Activated T-helper 1 cell treated with anti-CD3 and anti-CD28 coated beads, Interleukin-12 subunit alpha, Interleukin-12 subunit beta, Interleukin-2, Interleukin-4 antibody, amounts not matched to agents 30 ng/mL and 10 ng/mL and 1 ng/mL, durations not matched to agents 14 hours and 24 hours and 36 hours (primary cell): ENCODE results near the gene MAP2K5. TPM values are rescaled to one million over a fixed set of nuclear protein-coding genes. Genes with fewer than 3 reads are reported as not detected.

ENCODE experiments used
- DNase-seq: peaks from one replicate; pipeline ENCODE4 v3.0.0; 2021; ENCODE audit warnings: low spot score
- H3K27ac Mint-ChIP-seq: one replicate; pipeline ENCODE4 v1.8.0; 2021; ENCODE audit warnings: mild to moderate bottlenecking, mixed read lengths
- H3K27me3 Mint-ChIP-seq: one replicate; pipeline ENCODE4 v1.8.0; 2022; ENCODE audit warnings: mild to moderate bottlenecking, moderate library complexity, mixed read lengths; ENCODE audit not compliant: insufficient read depth
- H3K36me3 Mint-ChIP-seq: one replicate; pipeline ENCODE4 v1.8.0; 2021; ENCODE audit warnings: low read depth, mixed read lengths
- H3K4me1 Mint-ChIP-seq: one replicate; pipeline ENCODE4 v1.8.0; 2021; ENCODE audit warnings: low read depth, mixed read lengths
- H3K4me3 Mint-ChIP-seq: one replicate; pipeline ENCODE4 v1.8.0; 2021; ENCODE audit warnings: mild to moderate bottlenecking, moderate library complexity, mixed read lengths
- H3K9me3 Mint-ChIP-seq: one replicate; pipeline ENCODE4 v1.8.0; 2021; ENCODE audit warnings: mixed read lengths
- intact Hi-C: fragments of 100-400 bp; cut with micrococcal nuclease; formaldehyde crosslinking; loops from one replicate; pipeline ENCODE4 v1.15.1; 2024
- total RNA-seq: library from RNA; stranded (reverse); gene quantifications from 2 replicates; pipeline ENCODE4 v1.2.3, GENCODE V29; 2022

MAP2K5 gene
- total RNA-seq, 1 donor from 2014 or later, result 22.1 TPM

DNA sequence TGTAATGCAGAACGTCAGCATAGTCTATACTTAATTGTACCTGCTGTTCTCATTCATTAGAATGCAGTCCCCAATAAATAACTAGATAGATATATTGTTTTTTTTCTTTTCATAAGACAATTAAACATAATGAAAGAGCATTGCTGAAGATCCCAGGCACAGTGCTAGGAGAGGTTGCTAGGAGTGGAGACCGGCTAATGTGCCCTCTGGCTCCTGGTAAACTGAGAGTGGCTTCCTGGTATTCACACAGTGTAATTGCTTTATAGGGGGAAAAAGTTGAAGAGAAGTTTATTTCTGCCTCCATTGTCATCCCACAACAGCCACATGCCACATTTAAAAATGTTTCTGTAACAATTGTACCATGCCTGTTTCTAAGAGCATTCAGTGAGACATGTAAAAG lies 135.6 kb downstream of the MAP2K5 start:
- no peaks in the 10 kb centered on the region for H3K27me3 Mint-ChIP-seq
- peaks cover 10% of the 10 kb centered on the region for H3K36me3 Mint-ChIP-seq
- H3K4me1 Mint-ChIP-seq, result no peaks in the 10 kb centered on the region
- DNase-seq, result no peak
- H3K4me3 Mint-ChIP-seq, result no peak overlapping the region
- peaks cover under 1% of the 10 kb centered on the region for H3K9me3 Mint-ChIP-seq
- intact Hi-C loops, result no loop called here
- no peak overlapping the region for H3K27ac Mint-ChIP-seq

DNA sequence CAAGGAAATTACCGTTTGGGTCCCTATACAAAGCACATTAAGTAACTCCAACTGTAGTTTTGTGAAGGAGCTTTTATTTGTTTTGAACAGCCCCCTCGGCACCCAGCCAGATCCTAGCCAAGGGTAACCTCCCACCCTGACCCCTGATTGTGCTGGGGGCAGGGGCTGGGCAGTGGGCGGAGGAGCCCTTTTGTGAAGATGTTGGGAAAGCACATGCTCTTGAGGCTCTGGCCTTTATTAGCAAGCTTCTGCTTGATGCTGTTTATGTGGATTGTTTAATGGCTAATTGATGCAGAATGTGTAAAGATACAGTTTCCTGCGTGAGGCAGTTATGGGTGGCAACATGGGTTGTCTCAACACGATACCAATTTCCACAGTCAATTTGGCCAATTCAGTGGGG lies 136.5 kb downstream of the MAP2K5 start:
- H3K4me1 Mint-ChIP-seq, result no peaks in the 10 kb centered on the region
- no peak for DNase-seq
- peaks cover 5% of the 10 kb centered on the region for H3K9me3 Mint-ChIP-seq
- no peak overlapping the region for H3K4me3 Mint-ChIP-seq
- H3K27me3 Mint-ChIP-seq, result no peaks in the 10 kb centered on the region
- H3K27ac Mint-ChIP-seq, result no peak overlapping the region
- intact Hi-C loops, result no loop called here
- H3K36me3 Mint-ChIP-seq, result peaks cover 10% of the 10 kb centered on the region

DNA sequence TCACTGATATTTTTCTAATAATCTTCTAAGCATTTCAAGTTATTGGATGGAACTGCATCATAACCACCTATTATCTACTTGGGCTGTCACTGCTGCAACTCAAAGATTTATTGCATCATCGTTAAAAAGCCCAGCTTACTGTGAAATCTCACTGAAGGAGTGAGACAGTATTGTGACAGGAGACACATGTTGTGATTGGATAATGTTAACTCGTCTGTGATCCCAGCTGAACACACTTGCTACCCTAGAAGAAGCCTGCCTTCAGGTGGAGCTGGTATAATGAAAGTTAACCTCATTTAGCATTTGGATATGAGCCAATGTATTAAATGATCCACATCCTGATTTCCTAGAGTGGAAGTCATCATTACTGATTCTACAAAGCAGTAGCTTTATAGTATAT lies 138.1 kb downstream of the MAP2K5 start:
- no peak overlapping the region for H3K27ac Mint-ChIP-seq
- intact Hi-C loops, result loop anchor here (5.0 kb wide), 1 partner anchor 142 kb away; no protein-coding TSS in a partner anchor
- no peaks in the 10 kb centered on the region for H3K4me1 Mint-ChIP-seq
- H3K4me3 Mint-ChIP-seq, result no peak overlapping the region
- H3K27me3 Mint-ChIP-seq, result no peaks in the 10 kb centered on the region
- H3K36me3 Mint-ChIP-seq, result peaks cover 14% of the 10 kb centered on the region
- no peak for DNase-seq
- H3K9me3 Mint-ChIP-seq, result peaks cover 21% of the 10 kb centered on the region

DNA sequence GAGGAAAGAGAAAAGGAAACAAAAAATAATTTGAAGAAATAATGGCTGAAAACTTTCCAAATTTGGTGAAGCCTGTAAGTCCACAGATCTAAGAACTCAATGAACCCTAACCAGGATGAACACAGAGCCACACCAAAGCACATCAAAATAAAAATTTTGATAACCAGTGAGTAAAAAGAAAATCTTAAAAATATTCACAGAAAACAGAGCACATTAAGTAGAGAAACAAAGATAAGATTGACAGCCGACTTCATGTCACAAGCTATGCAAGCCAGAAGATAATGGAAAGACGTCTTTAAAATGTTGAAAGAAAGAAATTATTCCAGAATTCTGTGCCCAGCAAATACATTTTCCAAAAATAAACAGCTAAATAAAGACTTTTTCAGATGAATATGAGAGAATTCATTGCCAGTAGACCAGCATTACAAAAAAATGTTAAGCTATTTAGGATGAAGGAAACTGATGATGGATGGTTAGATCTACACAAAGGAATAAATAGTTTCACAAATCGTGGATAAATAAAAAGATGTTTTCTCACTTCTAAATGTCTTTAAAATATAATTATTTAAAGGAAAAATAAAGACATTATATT lies 142.6 kb downstream of the MAP2K5 start:
- no peak overlapping the region for H3K4me3 Mint-ChIP-seq
- no peak overlapping the region for H3K27ac Mint-ChIP-seq
- H3K36me3 Mint-ChIP-seq, result peaks cover 8% of the 10 kb centered on the region
- no peak for DNase-seq
- intact Hi-C loops, result no loop called here
- no peaks in the 10 kb centered on the region for H3K27me3 Mint-ChIP-seq
- H3K4me1 Mint-ChIP-seq, result no peaks in the 10 kb centered on the region
- H3K9me3 Mint-ChIP-seq, result peaks cover 26% of the 10 kb centered on the region

DNA sequence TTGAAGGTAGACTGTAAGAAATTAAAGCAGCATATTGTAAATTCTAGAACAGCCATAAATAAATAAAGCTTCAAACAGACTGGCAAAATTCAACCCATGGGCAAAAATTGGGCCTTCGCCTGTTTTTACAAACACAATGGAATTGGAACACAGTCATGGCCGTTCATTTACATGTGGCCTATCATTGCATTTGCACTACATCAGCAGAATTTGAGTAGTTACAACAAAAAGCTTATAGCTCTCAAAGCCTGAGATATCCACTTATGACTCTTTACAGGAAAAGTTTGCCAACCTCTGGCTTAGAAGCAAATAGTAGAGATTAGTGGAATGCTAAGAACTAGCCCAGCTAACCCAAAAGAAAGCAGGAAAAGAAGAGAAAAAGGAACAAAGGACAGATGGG lies 143.2 kb downstream of the MAP2K5 start:
- Mint-ChIP-seq H3K9me3 (peaks cover 26% of the 10 kb centered on the region), H3K27ac (no peak overlapping the region), H3K36me3 (peaks cover 6% of the 10 kb centered on the region), H3K27me3 (no peaks in the 10 kb centered on the region), H3K4me3 (no peak overlapping the region), H3K4me1 (no peaks in the 10 kb centered on the region)
- intact Hi-C loops, result no loop called here
- DNase-seq, result no peak

DNA sequence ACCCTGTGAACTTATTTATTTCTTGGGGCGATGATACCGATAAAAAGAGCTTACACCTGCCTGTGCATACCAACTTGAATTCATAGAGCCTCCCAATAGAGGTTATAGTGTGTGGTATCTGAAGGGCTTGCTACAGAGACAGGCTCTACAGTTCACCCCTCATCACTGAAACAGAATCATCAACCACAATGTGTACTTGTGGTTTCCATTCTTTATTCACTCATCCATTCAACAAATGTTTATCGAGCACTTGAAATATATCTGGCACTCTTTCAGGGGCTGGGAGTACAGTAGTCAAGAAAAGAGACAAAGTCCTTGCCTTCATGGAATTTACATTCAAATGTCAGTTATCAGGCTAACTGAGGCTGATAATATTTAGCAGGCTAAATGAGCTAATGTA lies 148.4 kb downstream of the MAP2K5 start:
- H3K27me3 Mint-ChIP-seq, result no peaks in the 10 kb centered on the region
- no peaks in the 10 kb centered on the region for H3K4me1 Mint-ChIP-seq
- no peak for DNase-seq
- H3K9me3 Mint-ChIP-seq, result peaks cover 2% of the 10 kb centered on the region
- peaks cover 10% of the 10 kb centered on the region for H3K36me3 Mint-ChIP-seq
- no peak overlapping the region for H3K4me3 Mint-ChIP-seq
- intact Hi-C loops, result no loop called here
- H3K27ac Mint-ChIP-seq, result no peak overlapping the region

DNA sequence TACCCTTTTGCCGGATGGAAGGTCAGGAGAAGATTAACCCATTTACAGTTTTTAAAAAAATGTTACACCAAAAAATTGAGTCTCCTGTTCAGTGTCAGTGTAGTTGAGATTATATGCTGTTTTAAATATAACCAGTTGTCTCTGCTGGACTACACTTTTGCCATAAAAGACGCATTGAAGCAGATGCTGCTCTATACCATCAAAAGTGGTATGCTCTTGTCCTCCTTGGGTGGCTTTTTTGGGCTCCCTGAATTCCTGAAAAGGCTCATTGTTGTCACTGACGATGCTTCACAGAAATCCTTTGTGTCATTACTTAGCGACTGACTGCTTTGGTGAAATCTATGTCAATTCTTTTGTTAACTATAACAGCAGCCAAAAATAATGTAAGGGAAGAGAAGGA lies 148.9 kb downstream of the MAP2K5 start:
- no peak for DNase-seq
- Mint-ChIP-seq H3K9me3 (no peaks in the 10 kb centered on the region), H3K27ac (no peak overlapping the region), H3K4me1 (no peaks in the 10 kb centered on the region), H3K4me3 (no peak overlapping the region), H3K36me3 (peaks cover 10% of the 10 kb centered on the region), H3K27me3 (no peaks in the 10 kb centered on the region)
- intact Hi-C loops, result no loop called here

DNA sequence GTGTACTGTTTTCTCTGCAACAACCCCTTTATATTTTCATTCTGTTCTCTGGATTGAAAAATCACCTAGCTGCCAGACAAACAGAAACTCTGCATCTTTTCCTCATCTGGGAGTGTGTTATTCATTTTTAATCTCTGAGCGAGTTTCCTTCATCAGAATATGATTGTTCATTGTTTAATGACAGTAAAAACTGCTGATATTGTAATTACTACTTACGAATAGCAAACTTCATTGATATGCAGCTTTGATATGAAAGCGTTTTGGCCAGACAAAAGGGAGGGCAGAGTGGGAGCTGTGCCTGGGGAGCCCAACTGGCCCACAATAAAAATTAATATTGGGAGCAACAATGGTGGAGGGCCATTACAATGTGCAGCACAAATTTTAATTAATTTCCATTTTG lies 150.1 kb downstream of the MAP2K5 start:
- intact Hi-C loops, result no loop called here
- H3K9me3 Mint-ChIP-seq, result no peaks in the 10 kb centered on the region
- H3K27me3 Mint-ChIP-seq, result no peaks in the 10 kb centered on the region
- no peak for DNase-seq
- no peak overlapping the region for H3K27ac Mint-ChIP-seq
- H3K4me3 Mint-ChIP-seq, result no peak overlapping the region
- peaks cover 10% of the 10 kb centered on the region for H3K36me3 Mint-ChIP-seq
- H3K4me1 Mint-ChIP-seq, result no peaks in the 10 kb centered on the region

DNA sequence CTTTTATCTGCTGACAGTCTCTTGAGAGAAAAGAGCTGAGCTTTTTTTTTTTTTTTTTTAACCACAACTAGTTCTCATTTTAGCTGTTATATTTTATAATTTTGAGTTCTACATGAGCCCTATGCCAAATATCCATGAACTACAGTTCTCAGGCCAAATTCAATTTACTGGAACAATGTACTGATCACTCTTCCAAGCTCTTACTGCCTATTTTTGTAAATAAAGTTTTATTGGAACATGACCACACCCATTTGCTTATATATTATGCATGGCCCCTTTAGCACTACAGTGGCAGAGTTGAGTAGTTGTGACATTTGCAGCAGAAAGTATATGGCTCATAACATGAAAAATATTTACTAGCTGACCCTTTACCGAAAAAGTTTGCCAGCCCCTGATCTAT lies 153.6 kb downstream of the MAP2K5 start:
- no peak overlapping the region for H3K27ac Mint-ChIP-seq
- no peak overlapping the region for H3K4me3 Mint-ChIP-seq
- no peaks in the 10 kb centered on the region for H3K9me3 Mint-ChIP-seq
- H3K36me3 Mint-ChIP-seq, result peaks cover 10% of the 10 kb centered on the region
- intact Hi-C loops, result no loop called here
- H3K4me1 Mint-ChIP-seq, result no peaks in the 10 kb centered on the region
- no peaks in the 10 kb centered on the region for H3K27me3 Mint-ChIP-seq
- no peak for DNase-seq

DNA sequence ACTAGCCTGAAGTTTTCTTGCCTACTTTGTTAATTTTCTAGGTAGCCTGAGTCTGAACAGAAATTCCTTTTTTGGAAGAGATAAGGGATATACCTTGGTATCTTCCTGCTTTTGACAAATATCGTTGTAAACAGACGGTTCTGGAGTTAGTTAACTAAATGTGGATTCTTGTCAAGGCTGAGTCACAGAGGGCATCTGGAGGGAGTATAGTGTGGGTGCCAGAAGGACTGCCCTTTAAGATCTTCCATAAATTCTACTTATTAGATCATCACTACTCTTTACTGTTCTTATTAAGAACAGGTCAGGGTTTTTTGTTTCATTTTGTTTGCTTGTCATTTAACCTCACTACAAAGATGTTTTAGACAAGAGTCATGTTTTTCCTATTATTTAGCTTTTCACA lies 157.5 kb downstream of the MAP2K5 start:
- H3K9me3 Mint-ChIP-seq, result no peaks in the 10 kb centered on the region
- H3K4me1 Mint-ChIP-seq, result no peaks in the 10 kb centered on the region
- DNase-seq, result no peak
- H3K27me3 Mint-ChIP-seq, result no peaks in the 10 kb centered on the region
- H3K4me3 Mint-ChIP-seq, result no peak overlapping the region
- intact Hi-C loops, result no loop called here
- no peak overlapping the region for H3K27ac Mint-ChIP-seq
- H3K36me3 Mint-ChIP-seq, result peaks cover 2% of the 10 kb centered on the region

DNA sequence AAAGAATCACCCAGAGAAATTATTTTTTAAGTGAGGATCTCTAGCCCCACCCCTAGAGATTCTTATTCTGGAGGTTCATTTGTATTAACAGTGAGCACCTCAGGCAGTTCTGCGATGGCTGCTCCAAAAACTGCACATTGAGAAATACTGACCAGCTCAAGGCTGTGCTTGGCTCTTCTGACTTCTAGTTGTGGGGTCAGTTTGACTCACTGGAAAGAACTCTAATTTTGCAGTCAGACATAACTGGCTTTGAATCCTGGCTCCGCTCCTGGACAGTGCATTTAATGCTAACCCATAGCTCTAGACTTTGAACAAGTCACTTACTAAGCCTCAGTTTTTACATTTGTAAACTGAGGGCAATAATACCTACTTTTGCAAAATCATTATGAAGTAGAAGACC lies 159.2 kb downstream of the MAP2K5 start:
- Mint-ChIP-seq H3K4me3 (no peak overlapping the region), H3K27me3 (no peaks in the 10 kb centered on the region), H3K36me3 (peaks cover 4% of the 10 kb centered on the region), H3K27ac (no peak overlapping the region), H3K9me3 (no peaks in the 10 kb centered on the region), H3K4me1 (no peaks in the 10 kb centered on the region)
- intact Hi-C loops, result no loop called here
- no peak for DNase-seq

DNA sequence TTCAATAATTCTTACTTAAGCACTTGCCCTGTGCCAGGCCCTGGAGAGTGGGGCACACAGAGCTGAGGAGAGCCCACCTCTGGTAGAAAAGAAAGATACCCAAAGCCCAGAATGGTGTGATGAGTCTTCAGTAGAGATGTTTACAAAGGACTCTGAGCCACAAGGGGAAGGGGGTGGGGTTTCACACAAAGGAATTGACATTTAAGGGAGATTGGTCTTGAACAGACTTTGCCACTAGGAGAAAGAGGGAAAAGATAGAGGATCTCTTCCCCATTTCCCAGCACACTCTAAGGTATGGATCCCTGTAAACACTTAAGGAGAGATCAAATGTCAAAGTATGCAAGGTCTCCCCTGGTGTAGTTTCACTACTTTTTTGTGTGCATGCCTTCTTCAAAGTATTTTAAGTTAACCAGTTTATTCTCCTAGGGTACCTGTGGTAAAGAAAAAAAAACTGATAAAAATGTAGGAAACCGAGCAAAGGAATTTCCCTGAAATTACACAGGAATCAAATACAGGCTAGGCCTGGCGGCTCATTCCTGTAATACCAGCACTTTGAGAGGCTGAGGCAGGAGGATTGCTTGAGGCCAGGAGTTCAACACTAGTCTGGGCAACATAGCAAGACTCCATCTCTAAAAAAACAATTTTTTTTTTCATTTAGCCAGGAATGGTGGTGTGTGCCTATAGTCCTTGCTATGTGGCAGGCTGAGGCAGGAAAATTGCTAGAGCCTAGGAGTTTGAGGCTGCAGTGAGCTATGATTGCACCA lies 165.2 kb downstream of the MAP2K5 start:
- no peaks in the 10 kb centered on the region for H3K4me1 Mint-ChIP-seq
- no peak for DNase-seq
- H3K36me3 Mint-ChIP-seq, result peaks cover 8% of the 10 kb centered on the region
- H3K4me3 Mint-ChIP-seq, result no peak overlapping the region
- no peak overlapping the region for H3K27ac Mint-ChIP-seq
- no peaks in the 10 kb centered on the region for H3K9me3 Mint-ChIP-seq
- no peaks in the 10 kb centered on the region for H3K27me3 Mint-ChIP-seq
- intact Hi-C loops, result no loop called here

DNA sequence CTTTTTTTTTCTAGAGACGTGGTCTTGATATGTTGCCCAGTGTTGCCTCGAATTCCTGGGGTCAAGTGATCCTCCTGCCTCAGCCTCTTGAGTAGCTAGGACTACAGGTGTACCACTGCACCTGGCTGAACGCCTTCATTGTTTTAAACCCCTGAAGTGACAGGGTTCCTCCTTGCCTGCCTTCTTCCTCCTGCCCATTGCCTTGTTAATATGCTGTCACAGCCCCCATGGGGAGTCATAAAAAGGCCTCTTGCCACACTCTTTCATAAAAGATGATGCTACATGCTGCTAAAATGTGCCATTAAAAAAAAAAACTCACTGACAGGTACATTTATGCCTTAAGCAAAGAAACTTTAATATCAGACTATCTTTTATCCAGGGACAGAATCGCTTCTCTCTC lies 166.0 kb downstream of the MAP2K5 start:
- Mint-ChIP-seq H3K27ac (no peak overlapping the region), H3K4me1 (no peaks in the 10 kb centered on the region), H3K27me3 (no peaks in the 10 kb centered on the region), H3K9me3 (no peaks in the 10 kb centered on the region), H3K36me3 (peaks cover 8% of the 10 kb centered on the region), H3K4me3 (no peak overlapping the region)
- DNase-seq, result no peak
- intact Hi-C loops, result no loop called here

DNA sequence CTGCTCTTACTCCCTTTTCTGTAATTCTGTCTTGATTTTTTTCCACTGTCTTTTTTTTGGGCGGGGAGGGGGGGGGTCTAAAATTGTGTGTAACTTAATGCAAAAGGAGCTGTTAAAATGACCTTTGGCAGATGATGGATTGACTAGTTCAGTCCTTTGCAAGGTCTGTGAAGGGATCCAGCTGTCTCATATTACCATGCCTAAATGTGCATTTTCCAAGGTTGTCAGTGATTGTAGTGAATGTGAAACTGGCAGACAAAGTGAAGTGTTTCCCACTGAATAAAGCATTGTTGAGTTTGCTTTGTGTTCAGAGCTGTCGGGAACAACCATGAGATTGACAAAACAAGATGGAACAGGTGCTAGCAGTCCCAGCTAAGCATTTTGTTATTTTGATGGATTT lies 172.7 kb downstream of the MAP2K5 start:
- no peaks in the 10 kb centered on the region for H3K27me3 Mint-ChIP-seq
- H3K4me1 Mint-ChIP-seq, result no peaks in the 10 kb centered on the region
- no peaks in the 10 kb centered on the region for H3K9me3 Mint-ChIP-seq
- H3K36me3 Mint-ChIP-seq, result peaks cover 2% of the 10 kb centered on the region
- intact Hi-C loops, result no loop called here
- no peak overlapping the region for H3K4me3 Mint-ChIP-seq
- DNase-seq, result no peak
- no peak overlapping the region for H3K27ac Mint-ChIP-seq
